ENCODE results near the gene ARPC4.
"Not testable (repeated sequence)": the region's sequence is repeated elsewhere in the genome, so short reads cannot be mapped to it uniquely, and the experiment has no call there.

The ARPC4 gene

DNA sequence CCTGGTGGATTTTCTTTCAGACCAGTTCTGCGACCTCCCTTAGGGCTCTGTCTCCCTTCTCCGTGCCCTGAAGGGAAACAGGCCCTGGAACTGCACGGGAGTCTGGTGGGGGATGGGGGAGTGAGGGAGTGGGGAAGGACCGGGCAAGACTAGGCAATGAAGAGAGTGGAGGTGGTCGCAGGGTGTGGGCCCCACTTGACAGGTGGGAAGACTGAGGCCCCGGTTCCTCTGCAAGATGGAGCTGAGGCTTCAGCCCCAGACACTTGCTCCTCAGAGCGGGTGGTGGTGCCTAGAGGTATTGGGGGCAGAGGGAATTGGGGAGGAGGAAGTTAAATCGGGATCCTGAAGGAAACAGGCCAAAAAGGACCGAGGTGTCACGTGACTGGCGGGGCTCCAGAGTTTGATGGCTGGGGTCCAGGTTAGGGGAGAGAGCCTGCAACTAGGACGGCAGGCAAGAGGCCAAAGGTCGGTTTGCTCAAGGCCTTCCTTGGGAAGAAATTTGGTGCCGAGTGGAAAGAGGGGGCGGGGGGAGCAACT is 22.5 kb upstream of the ARPC4 start:
- DNase-seq = no peak

DNA sequence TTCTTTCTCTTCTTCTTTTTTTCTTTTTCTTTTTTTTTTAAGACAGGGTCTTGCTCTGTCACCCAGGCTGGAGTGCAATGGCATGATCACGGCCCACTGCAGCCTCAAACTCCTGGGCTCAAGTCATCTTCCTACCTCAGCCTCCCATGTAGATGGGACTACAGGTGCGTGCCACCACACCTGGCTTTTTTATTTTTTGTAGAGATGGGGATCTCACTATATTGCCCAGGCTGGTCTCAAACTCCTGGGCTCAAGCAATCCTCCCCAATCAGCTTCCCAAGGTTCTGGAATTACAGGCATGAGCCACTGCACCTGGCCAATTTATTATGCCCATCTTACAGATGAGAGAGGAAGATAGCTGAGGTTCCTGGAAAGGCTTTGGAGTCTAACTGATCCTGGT is 21.9 kb upstream of the ARPC4 start:
- not testable (repeated sequence) for DNase-seq

DNA sequence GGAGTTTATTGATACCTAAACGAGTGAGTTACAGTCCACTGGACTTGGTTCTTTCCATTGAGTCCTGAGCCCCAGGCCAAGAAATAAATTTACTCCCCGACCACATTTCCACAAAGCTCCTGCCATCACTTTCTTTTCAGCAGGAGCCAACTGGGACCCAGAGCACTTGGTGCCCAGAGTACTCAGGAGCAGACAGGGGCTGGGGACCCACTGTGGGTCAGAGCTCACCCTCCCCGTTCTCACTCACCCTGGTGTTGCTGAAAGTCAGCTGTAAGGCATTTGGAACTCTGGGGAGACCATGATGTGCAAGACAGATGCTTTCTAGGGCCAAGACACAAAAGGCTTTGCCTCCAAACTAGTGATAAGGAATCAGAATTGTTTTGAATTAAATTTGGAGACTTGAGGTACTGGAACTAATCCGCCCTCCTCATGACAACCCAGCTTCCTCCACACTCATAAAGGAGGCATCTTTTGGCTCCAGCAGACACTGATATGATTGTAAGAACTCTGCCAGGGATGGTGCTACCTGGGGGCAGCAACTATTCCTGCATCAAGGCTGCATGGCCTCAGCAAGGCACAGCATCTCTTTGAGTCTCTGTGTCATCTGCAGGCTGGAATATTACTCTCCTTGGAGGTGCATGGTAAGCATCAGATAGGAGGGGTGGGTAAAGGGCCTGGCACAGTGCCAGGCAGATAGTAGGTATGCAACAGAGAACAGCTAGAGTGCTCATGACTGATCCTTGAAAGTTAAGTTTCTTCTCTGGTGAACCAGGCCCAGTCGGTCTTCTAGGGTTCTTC is 15.8 kb upstream of the ARPC4 start:
- DNase-seq = no peak

DNA sequence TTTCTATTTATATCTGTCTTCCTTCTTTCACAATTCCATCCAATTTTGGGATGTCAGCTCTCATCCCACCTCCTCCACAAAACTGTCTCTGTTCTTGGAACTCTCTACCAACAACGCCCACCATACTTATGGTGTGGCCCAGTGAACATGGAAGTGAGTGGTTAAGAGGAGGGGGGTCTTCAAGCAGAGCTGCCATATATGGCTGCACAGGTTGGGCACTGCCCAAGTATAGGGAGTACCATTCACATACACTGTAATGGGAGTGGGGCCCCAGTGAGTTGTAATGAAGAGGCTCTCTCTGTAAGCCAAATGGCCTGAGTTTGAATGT is 15.2 kb upstream of the ARPC4 start:
- no peak for DNase-seq

DNA sequence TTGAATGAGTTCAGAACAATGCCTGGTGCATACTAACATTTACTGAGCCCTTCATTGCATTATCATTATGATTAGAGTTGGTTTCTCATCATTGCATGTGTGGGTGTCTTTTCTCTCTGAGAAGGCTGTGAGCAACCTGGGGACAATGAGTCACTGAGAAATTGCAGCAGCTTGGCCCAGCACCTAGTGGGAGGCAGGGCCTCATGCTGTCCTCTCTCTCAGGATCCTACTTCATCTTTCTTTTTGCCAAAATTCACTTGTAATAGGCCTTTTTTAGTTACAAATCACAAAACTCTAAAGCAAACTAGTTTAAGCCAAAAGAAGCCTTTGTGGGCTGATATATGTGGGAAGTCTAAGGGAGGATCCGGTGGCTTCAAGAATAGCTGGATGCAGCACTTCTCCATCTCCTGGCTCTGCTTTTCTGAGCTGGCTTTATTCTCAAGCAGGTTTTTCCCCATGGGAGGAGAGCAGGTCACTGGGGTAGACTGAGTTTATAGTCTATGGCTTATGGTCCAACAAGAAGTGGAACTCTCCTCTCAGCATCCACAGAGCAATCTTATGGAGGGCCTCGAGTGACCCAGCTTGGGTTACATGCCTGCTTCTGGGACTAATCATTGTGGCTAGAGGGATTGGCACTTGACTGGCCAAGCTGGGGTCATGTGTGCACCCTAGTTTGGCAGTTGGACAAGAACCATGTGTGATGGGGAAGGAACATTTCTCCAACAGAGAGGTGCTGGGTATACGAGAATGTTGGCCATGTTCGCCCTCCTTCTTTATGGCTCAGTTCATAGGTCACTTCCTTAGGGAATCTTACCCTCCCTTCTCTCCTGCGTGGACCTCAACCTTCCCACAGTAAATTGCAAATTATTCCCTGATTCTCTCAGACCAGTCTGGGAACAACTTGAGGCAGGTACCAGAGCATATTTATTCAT is 14.5 kb upstream of the ARPC4 start:
- DNase-seq = no peak

DNA sequence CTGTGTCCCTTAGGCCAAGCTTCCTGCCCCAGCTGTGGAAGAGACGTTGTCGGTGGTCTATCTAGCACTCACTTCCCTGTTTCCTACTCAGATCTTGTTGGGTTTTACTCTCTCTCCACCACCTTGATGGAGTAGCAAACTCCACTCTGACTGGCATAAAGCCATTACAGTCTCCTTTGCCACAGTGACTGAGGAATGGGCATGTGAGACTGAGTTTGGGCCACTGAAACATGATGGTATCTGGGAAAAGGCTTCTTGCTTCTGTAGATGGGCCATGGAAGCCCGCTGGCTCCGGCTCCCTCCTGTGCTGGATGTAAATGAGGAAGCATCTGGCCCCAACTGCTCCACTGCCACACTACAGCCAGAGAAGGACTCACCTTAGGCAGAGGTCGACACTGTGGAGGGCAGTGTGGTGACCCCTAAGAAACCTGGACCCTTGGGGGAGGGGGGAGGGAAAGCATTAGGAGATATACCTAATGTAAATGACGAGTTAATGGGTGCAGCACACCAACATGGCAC is 13.7 kb upstream of the ARPC4 start:
- no peak for DNase-seq

DNA sequence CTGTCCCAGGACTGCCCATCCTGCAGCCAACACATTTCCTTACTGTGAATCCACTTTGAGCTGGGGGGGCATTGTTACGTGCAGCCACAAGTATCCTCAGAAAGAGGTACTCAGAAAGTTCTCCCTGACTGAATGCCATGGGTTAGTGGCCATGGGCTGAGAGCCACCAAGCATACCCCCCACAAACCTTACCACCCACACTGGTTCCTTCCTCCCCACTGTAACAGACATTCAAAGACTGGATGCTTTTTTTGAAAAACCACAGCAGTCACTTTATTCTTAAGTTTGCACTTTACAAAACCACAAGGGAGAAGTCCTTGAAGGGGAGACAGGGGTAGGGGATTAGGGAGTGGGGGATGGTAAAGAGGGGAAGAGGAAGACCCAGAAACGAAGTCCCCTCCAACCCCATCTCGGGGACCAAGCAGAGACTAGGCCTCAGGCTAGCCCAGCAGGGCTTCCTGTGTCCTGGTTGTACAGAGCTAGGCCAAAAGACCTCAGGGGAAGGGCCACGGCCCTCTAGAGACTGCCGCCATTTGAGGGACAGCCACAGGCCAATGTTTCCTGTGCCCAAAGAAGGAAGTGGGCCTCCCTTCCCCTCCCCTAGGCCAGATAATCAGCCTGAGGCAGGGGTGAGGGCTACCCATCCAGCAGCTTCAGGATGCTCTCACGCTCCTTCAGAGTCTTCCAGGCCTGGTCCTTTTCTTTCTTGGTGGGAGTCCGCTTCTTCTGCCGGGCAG is 13.0 kb upstream of the ARPC4 start:
- no peak for DNase-seq

DNA sequence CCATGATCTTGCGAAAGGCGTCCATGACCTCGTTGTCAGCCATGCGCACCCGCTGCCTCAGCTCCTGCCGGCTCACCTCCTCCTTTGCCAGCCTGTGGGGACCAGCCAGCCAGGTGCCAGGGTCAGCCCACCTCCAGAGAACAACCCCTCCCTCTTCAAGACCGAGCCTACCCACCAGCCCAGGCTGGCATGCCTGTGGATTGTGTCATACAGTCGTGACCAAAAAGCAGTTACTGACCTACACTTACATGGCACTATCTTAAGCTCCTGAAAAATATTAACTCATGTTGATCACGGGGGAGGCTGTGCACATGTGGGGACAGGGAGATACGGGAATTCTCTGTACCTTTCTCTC is 12.4 kb upstream of the ARPC4 start:
- no peak for DNase-seq

DNA sequence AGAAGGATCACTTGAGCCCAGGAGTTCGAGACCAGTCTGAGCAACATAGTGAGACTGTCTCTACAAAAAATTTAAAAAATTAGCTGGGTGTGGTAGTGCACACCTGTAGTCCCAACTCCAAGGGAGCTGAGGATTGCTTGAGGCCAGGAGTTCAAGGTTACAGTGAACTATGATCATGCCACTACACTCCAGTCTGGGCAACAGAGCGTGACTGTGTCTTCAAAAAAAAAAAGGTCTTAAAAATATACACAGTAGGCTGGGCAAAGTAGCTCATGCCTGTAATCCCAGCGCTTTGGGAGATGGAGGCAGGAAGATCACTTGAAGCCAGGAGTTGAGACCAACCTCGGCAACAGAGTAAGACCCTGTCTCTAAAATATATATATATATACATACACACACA is 12.0 kb upstream of the ARPC4 start:
- no peak for DNase-seq

DNA sequence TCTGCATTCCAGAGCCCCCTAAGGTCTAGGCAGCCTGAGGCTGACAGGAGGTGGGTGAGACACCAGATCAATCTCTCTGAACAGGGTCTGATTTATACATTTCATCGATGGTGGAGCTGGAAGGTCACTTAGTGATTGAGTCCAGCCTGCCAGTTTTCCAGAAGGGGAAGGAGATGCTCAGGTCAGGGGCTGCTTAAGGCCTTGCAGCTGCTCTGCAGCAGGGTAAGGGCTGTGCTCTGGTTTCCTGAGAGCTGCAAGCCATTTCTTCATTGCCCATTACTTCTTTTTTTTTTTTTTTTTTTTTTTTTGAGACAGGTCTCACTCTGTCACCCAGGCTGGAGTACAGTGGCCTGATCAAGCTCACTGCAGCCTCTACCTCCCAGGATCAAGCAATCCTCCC is 11.3 kb upstream of the ARPC4 start:
- no peak for DNase-seq

DNA sequence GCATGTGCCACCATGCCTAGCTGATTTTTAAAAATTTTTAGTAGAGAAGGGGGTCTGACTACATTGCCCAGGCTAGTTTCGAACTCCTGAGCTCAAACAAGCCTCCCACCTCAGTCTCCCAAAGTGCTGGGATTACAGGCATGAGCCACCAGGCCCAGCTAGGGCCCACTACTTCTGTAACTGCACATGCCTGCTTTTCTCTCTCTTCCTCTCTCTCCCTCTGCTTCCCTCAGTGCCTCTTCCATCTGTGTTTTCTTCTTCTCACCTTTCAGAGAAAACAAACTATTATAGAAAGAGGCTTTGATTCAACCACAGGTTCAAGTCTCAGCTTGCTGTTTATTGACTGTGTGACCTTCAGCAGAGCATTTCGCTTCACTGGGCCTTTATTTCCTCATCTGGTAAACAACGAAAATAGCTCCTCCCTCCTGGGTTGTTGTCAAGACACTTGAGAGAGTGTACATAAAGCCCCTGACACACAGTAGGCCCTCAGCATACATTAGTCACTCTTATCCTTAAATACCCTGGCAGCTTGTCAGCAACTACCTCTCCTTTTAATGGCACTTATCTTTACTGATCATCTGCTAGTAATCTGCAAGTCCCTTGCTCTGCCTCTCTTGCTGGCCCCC is 10.8 kb upstream of the ARPC4 start:
- DNase-seq = peak; percentile 6

DNA sequence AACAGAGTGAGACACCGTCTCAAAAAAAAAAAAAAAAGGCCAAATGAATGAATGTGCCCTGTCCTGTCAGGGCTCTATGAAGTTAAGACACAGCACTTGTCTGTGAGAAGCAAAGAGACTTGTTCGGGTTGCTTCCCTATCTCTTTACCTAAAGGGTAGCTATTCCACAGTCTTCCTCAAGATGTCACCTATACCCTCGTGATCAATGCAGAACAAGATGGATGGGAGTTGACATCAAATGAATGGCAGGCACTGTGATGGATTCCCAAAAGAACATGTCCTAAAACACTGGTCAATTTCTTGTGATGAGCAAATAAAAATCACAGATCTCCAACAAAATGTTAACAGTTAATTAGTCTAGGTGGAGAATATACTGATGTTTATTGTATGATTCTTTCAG is 10.1 kb upstream of the ARPC4 start:
- no peak for DNase-seq

DNA sequence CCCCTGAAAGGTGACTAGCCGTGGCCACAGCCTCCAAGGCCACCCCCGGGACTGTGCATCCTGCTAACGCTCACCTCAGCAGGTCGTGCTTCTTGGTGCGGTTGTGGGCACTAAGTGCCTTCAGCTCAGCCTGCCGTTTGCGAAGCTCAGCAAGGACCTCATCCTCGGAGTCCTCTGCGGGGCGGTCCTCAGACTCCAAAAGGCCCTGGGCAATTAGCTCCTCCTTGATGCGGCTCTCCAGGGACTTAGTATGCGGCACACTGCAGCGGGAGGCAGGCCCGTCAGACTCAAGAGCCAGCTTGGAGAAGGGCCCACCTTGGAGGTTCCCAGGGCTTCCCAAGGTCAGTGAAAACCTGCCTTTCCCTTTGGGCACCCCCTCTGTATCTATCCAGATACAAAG is 8.9 kb upstream of the ARPC4 start:
- DNase-seq = no peak

DNA sequence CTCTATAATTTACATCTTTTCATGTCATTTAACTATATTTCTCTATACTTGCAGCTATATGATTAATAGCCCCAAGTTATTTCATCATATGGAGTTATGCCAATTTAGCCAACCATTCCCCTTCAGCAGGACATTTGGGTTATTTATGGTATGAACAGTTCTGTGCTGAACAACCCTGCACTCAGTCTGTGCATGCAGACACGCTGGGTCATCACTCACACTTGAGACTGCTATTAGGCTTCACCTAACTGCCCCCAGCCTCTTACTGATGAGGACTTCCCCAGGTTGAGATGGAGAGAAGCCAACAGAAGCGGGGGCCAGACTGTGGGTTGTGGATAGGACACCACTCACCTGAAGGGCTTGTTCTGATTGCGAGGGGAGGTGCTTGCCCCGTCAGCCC is 7.9 kb upstream of the ARPC4 start:
- no peak for DNase-seq

DNA sequence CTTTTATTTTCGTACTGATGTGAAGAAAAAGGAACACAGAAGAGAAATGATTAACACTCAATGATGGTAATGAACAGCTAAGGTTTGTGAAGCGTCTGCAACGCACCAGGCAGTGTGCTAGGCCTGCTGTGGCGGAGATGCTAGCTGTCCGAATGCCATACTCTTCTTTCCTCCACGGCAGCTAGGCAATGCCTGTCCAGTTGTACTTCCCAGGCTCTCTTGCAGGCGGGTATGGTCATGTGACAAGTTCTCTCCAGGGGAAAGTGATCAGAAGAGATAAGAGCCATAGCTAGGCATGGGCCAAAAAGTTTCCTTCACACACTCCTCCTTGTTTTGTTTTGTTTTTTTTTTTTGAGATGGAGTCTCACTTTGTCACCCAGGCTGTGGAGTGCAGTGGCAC is 7.3 kb upstream of the ARPC4 start:
- no peak for DNase-seq

DNA sequence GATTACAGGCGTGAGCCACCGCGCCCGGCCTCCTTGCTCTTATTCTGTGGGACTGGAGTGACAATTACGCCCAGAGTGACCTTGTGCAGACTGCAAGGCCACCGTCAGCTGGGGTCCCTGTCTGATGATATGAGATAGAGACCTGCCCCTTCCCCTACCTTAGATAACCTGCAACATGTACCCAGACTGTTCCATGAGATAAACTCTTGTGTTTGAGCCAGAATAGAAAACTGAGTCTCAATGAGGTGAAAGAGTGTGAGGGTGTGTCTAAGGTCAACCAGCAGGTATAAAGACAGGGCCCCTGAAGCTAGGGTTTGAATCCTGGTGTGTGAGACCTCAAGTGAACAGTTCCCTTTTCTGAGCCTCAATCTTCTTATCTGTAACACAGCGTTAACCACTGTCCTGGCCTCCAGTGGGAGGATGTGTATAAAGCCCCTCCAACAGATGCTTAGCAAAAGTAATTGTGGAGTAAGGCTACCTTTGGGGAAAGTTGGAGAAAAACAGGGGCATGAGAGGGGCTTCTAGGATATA is 6.6 kb upstream of the ARPC4 start:
- no peak for DNase-seq

DNA sequence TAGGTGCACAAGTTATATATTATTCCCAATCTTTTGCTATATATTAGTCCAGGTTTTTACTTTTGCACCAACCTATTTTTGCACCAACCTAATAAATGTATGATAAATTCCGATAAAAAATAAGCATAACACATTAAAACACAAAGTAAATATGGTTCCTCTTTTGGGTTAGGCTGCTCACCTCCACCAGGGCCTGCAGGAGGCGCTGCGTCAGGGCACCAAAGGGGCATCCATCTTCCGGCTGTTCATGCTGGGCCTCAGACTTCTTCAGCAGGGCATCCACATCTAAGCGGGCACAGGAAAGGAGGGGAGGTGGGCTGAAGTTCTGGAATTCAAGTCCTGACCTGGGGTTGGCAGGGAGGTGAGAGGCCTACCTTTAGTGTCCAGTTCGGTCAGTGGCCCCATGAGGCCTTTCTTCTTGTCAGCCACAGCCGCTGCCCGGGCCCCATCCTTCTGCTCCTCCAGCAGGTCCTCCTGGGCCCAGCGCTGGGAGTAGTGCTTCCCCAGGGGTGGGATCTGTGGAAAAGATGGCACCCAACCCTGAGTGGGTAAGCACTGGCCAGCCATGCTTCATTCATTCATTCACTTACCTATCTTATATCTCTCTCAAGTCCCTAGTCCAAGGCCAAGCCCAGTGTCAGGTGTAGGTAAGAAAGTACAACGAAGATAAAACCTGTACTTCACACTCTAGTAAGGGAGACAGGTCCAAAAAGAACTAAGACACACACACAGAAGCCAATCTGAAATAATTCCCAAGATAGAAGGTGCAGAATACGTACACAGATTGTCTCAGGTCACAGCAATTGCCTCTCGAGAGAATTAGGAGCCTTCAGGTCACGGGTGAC is 5.8 kb upstream of the ARPC4 start:
- no peak for DNase-seq

DNA sequence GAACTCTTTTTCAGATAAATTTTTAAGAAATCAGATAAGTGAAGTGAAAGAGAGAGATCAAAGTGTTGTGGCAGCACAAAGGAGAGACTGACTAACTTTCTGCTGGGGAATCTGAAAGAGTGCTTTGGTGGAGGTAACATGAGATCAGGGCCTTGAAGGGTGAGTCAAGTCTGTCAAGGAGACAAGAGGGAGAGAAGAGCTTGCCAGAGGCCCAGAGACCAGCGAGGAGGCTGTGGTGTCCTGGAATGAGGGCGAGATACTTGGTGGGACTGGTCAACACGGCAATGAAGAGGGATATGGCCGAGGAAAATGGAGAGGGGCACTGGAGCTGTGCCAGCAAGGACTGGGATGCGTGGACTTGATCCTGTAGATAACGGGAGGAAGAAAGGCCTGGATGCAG is 5.2 kb upstream of the ARPC4 start:
- no peak for DNase-seq

DNA sequence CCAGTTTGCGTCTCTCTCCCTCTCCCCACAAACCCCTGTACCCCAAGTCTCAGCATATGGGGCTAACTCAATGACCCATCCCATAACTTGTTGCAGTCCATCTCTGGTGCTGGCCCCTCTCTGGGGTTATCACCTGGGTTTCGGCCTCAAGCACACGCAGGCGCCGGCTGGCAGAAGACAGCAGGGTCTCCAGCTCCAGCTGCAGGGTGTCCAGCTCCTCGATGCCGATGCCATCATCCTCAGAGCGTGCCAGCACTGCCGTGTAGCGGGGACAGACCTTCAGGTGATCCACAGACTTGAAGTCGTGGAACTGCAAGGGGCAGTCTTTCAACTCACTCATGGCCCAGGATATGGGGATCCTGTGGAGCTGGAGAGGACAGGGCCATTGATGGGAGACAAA is 1.8 kb upstream of the ARPC4 start:
- DNase-seq = no peak

DNA sequence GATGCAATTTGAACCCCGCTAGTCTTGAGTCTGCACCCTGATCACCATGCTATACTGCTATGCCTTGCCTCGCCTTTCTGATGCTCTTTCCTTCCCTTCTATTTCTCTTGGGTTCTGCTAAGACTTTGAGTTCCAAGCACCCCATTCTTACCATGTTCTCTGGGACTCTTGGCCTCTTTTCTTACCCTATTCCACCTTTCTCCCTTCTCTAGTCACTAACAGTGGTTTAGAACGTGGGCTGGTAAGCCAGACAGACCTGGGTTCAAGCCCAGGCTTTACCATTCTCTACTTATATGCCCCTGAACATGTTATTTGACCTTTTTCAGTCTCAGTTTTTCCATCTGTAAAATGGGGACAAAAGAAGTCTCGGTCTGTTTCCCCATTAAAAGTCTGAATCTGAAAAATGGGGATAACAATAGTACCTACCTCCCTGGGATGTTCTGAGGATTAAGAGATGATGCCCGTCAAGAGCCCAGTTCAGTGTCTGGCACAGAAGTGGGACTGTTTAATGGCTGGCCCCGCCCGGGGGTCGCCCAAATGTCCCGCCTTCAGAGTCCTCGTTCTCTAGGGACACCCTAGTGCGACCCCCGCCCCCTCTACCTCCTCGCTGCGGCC is 985 bp upstream of the ARPC4 start:
- no peak for DNase-seq

DNA sequence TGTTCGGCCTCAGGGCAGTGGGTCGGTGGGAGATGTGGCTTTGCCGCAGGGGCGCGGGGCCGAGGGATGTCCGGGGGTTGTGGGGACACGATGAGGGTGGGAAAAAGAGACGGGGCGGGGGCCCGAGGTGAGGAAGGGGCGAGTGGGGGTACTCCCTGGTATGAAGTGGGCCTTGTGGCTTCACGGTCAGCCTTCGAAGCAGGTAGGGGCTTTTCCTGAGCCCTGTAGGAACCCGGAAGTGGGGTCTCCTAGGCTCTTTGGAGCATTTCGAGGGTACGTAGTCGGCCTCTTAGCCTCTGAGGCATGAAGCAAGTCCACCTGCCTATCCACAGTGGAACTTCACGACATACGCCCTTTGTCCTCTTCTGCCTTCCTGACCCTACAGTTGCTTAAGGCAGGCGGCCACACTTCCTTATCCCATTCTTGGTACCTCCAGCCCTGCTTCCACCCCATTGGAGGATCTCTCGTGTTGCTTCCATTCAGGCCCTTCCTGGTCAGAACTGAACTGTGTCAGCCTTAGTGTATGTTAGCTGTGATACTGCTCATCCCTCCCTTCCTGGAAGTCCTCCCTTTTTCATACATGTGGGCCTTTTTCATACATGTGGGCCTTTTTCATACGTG is 389 bp downstream of the ARPC4 start:
- DNase-seq = no peak

Measured in DMS153 (cell line).